Upper lobe of right lung (tissue), 1 donor: ENCODE measurements around the gene ATG7. TPM values are rescaled to one million over a fixed set of nuclear protein-coding genes. Genes with fewer than 3 reads are reported as not detected.

Experiments
- ATAC-seq: fragments of 200-7000 bp; cut with Tn5 transposase; one replicate; pipeline ENCODE4 v1.9.1; 2020; ENCODE audit warnings: mild to moderate bottlenecking, moderate library complexity
- DNase-seq: peaks from one replicate; pipeline ENCODE4 v3.0.0-alpha.2; 2020
- H3K27ac ChIP-seq: fragments of 200-600 bp; one replicate; pipeline ENCODE4 v1.8.0; 2022
- H3K27me3 ChIP-seq: fragments of 200-600 bp; one replicate; pipeline ENCODE4 v1.8.0; 2022; ENCODE audit warnings: mild to moderate bottlenecking
- H3K36me3 ChIP-seq: fragments of 200-600 bp; one replicate; pipeline ENCODE4 v1.8.0; 2022
- H3K4me1 ChIP-seq: fragments of 200-600 bp; one replicate; pipeline ENCODE4 v1.8.0; 2022
- H3K4me3 ChIP-seq: fragments of 200-600 bp; one replicate; pipeline ENCODE4 v1.8.0; 2022; ENCODE audit warnings: mild to moderate bottlenecking
- H3K9me3 ChIP-seq: fragments of 200-600 bp; one replicate; pipeline ENCODE4 v1.8.0; 2022
- CTCF ChIP-seq: fragments of 200-600 bp; IDR thresholded peaks from one replicate; pipeline ENCODE4 v1.8.0; 2022; ENCODE audit warnings: antibody characterized with exemption
- intact Hi-C: fragments of 100-400 bp; cut with DNase I; formaldehyde crosslinking; loops from one replicate; pipeline ENCODE4 v1.11.0; 2022
- total RNA-seq: library from RNA; stranded (reverse); fragmentation: NEBNext Ultra II Directional; extraction: Animal tissue kit (Norgen Biotek cat#: 25700); gene quantifications from one replicate; pipeline ENCODE4 v1.2.1, GENCODE V29; 2021
- donor health status: DM: no; HTN: yes; CAD: no; lungs with severe emphysema.

The ATG7 gene
- total RNA-seq, 1 donor from 2014 or later = 49.9 TPM

- no peak for ATAC-seq
- TF ChIP-seq CTCF = no peak
- intact Hi-C loops = no loop called here
Observed at GRCh38 chr3:11539677-11540076, 267.5 kb downstream of the ATG7 start.

GRCh38 chr3:11541321-11542303 is 269.4 kb downstream of the ATG7 start:
- ATAC-seq (no peak), DNase-seq (peak; percentile 44)
- H3K4me1 ChIP-seq = peaks cover 8% of the 10 kb centered on the region
- no peaks in the 10 kb centered on the region for H3K36me3 ChIP-seq
- no peaks in the 10 kb centered on the region for H3K27me3 ChIP-seq
- no peaks in the 10 kb centered on the region for H3K9me3 ChIP-seq
- intact Hi-C loops = no loop called here
- H3K4me3 ChIP-seq = no peak overlapping the region
- no peak for TF ChIP-seq CTCF
- no peak overlapping the region for H3K27ac ChIP-seq

More at GRCh38 chr3:11539677-11540076, 267.5 kb downstream of the ATG7 start:
- peaks cover under 1% of the 10 kb centered on the region for H3K4me1 ChIP-seq
- DNase-seq = peak; percentile 57
- H3K9me3 ChIP-seq = no peaks in the 10 kb centered on the region
- no peaks in the 10 kb centered on the region for H3K27me3 ChIP-seq
- H3K36me3 ChIP-seq = no peaks in the 10 kb centered on the region
- H3K27ac ChIP-seq = no peak overlapping the region
- no peak overlapping the region for H3K4me3 ChIP-seq

GRCh38 chr3:11542551-11542950 is 270.4 kb downstream of the ATG7 start:
- TF ChIP-seq CTCF = no peak
- H3K27ac ChIP-seq = no peak overlapping the region
- peak; percentile 29 for DNase-seq
- H3K9me3 ChIP-seq = no peaks in the 10 kb centered on the region
- no peaks in the 10 kb centered on the region for H3K27me3 ChIP-seq
- H3K4me3 ChIP-seq = no peak overlapping the region
- intact Hi-C loops = no loop called here
- no peak for ATAC-seq
- peaks cover 8% of the 10 kb centered on the region for H3K4me1 ChIP-seq
- no peaks in the 10 kb centered on the region for H3K36me3 ChIP-seq

GRCh38 chr3:11543141-11543947 is 271.1 kb downstream of the ATG7 start:
- Histone ChIP-seq H3K36me3 (no peaks in the 10 kb centered on the region), H3K27ac (no peak overlapping the region), H3K27me3 (no peaks in the 10 kb centered on the region), H3K4me3 (no peak overlapping the region), H3K4me1 (peaks cover 8% of the 10 kb centered on the region), H3K9me3 (no peaks in the 10 kb centered on the region)
- no peak for ATAC-seq
- DNase-seq = peak; percentile 53
- TF ChIP-seq CTCF = no peak
- intact Hi-C loops = no loop called here

- no peak overlapping the region for H3K27ac ChIP-seq
- ATAC-seq (no peak), DNase-seq (no peak)
Observed at GRCh38 chr3:11543948-11544387, 271.8 kb downstream of the ATG7 start.

More at GRCh38 chr3:11543948-11544387, 271.8 kb downstream of the ATG7 start:
- peaks cover 8% of the 10 kb centered on the region for H3K4me1 ChIP-seq
- H3K36me3 ChIP-seq = no peaks in the 10 kb centered on the region
- no peaks in the 10 kb centered on the region for H3K27me3 ChIP-seq
- intact Hi-C loops = no loop called here
- H3K4me3 ChIP-seq = no peak overlapping the region
- no peaks in the 10 kb centered on the region for H3K9me3 ChIP-seq
- TF ChIP-seq CTCF = no peak
